Erythroblast (primary cell): ENCODE measurements around the gene CCDC47.

ENCODE experiments used
- GATA1 ChIP-seq: IDR thresholded peaks from 2 replicates; pipeline ENCODE4 v1.6.1; 2011; ENCODE audit warnings: low read depth, mild to moderate bottlenecking, control low read depth, low read length, moderate library complexity
- POLR2A ChIP-seq: IDR thresholded peaks from 2 replicates; pipeline ENCODE4 v1.6.1; 2011; ENCODE audit warnings: mild to moderate bottlenecking, low read length

GRCh38 chr17:63698886-63699637 is 74.3 kb downstream of the CCDC47 start:
- TF ChIP-seq POLR2A (no peak), GATA1 (no peak)
